Trophoblast cell (in vitro differentiated cells and primary cell): Measurements from ENCODE around the gene CELA2B. TPM values are rescaled to one million over a fixed set of nuclear protein-coding genes. Genes with fewer than 3 reads are reported as not detected.
"Not testable (repeated sequence)": the region's sequence is repeated elsewhere in the genome, so short reads cannot be mapped to it uniquely, and the experiment has no call there.

Source experiments
- DNase-seq, 2 donors: peaks; one replicate each; pipeline ENCODE4 v3.0.0-alpha.2; 2016
- H2AFZ ChIP-seq: 2 replicates; pipeline ENCODE4 v1.6.1; 2013; ENCODE audit warnings: low read length, moderate library complexity, mild to moderate bottlenecking; ENCODE audit not compliant: insufficient read depth, poor library complexity
- H2AK5ac ChIP-seq: 2 replicates; pipeline ENCODE4 v1.6.1; 2013; ENCODE audit warnings: mild to moderate bottlenecking, low read length
- H2BK120ac ChIP-seq: 2 replicates; pipeline ENCODE4 v1.6.1; 2013; ENCODE audit warnings: low read length, mild to moderate bottlenecking, moderate library complexity; ENCODE audit not compliant: insufficient read depth, poor library complexity
- H2BK12ac ChIP-seq: 2 replicates; pipeline ENCODE4 v1.6.1; 2013; ENCODE audit warnings: mild to moderate bottlenecking, low read length, moderate library complexity
- H2BK5ac ChIP-seq: 2 replicates; pipeline ENCODE4 v1.6.1; 2013; ENCODE audit warnings: low read length, low read depth, moderate library complexity, mild to moderate bottlenecking; ENCODE audit not compliant: poor library complexity
- H3K14ac ChIP-seq: 2 replicates; pipeline ENCODE4 v1.6.1; 2013; ENCODE audit warnings: mild to moderate bottlenecking, low read length
- H3K18ac ChIP-seq: 2 replicates; pipeline ENCODE4 v1.6.1; 2013; ENCODE audit warnings: mild to moderate bottlenecking, low read length
- H3K23ac ChIP-seq: 2 replicates; pipeline ENCODE4 v1.6.1; 2013; ENCODE audit warnings: low read length
- H3K27ac ChIP-seq: 2 replicates; pipeline ENCODE4 v1.5.1; 2013; ENCODE audit warnings: low read depth, mild to moderate bottlenecking, inconsistent platforms, low read length, moderate library complexity
- H3K27me3 ChIP-seq: 2 replicates; pipeline ENCODE4 v1.6.1; 2013; ENCODE audit warnings: inconsistent platforms, mild to moderate bottlenecking, low read length, moderate library complexity; ENCODE audit not compliant: insufficient read depth
- H3K36me3 ChIP-seq, 2 experiments: 1 replicate in 1 of 2; 2 replicates in 1 of 2; pipeline ENCODE4 v1.6.1; 2013; ENCODE audit warnings: low read length in 2 of 2, mild to moderate bottlenecking in 2 of 2, moderate library complexity in 1 of 2; ENCODE audit not compliant: insufficient read depth in 2 of 2, control insufficient read depth in 1 of 2
- H3K4ac ChIP-seq: 2 replicates; pipeline ENCODE4 v1.6.1; 2013; ENCODE audit warnings: low read depth, mild to moderate bottlenecking, low read length, moderate library complexity
- H3K4me1 ChIP-seq, 2 experiments: 1 replicate in 1 of 2; 2 replicates in 1 of 2; pipeline ENCODE4 v1.6.1; 2013; ENCODE audit warnings: low read length in 2 of 2, mild to moderate bottlenecking in 2 of 2, moderate library complexity in 1 of 2; ENCODE audit not compliant: insufficient read depth in 2 of 2, control insufficient read depth in 1 of 2
- H3K4me2 ChIP-seq: 2 replicates; pipeline ENCODE4 v1.6.1; 2013; ENCODE audit warnings: inconsistent platforms, mild to moderate bottlenecking, low read length, moderate library complexity
- H3K4me3 ChIP-seq: 2 replicates; pipeline ENCODE4 v1.5.1; 2013; ENCODE audit warnings: mild to moderate bottlenecking, low read depth, low read length, inconsistent platforms
- H3K79me1 ChIP-seq: one replicate; pipeline ENCODE4 v1.6.1; 2013; ENCODE audit warnings: low read length
- H3K79me2 ChIP-seq: 2 replicates; pipeline ENCODE4 v1.6.1; 2013; ENCODE audit warnings: low read length, mild to moderate bottlenecking; ENCODE audit not compliant: control insufficient read depth, insufficient read depth, poor library complexity
- H3K9ac ChIP-seq: 2 replicates; pipeline ENCODE4 v1.6.1; 2013; ENCODE audit warnings: mild to moderate bottlenecking, low read length
- H3K9me3 ChIP-seq: 2 replicates; pipeline ENCODE4 v1.6.1; 2013; ENCODE audit warnings: low read depth, mild to moderate bottlenecking, control low read depth, inconsistent platforms, low read length; ENCODE audit not compliant: insufficient read depth
- H4K12ac ChIP-seq: 2 replicates; pipeline ENCODE4 v1.6.1; 2013; ENCODE audit warnings: low read depth, mild to moderate bottlenecking, low read length, moderate library complexity
- H4K8ac ChIP-seq: 2 replicates; pipeline ENCODE4 v1.6.1; 2013; ENCODE audit warnings: low read depth, mild to moderate bottlenecking, low read length, moderate library complexity
- H4K91ac ChIP-seq: one replicate; pipeline ENCODE4 v1.6.1; 2013; ENCODE audit warnings: low read depth, mild to moderate bottlenecking, low read length, moderate library complexity
- WGBS: extraction: QIAGEN DNeasy Blood & Tissue Kit; methylation state at CpG from one replicate; pipeline ENCODE4 v1.1.7; 2013; ENCODE audit warnings: missing lambda C conversion rate; ENCODE audit not compliant: insufficient read length, insufficient coverage; ENCODE audit errors: extremely low coverage; 5-methylcytosine and 5-hydroxymethylcytosine counted together
- polyA plus RNA-seq: library from polyadenylated mRNA; stranded (reverse); fragments of 200-250 nt; gene quantifications from 2 replicates; pipeline ENCODE4 v1.2.3, GENCODE V29; 2013

Gene CELA2B
- polyA plus RNA-seq = not detected in 2 replicates

DNA sequence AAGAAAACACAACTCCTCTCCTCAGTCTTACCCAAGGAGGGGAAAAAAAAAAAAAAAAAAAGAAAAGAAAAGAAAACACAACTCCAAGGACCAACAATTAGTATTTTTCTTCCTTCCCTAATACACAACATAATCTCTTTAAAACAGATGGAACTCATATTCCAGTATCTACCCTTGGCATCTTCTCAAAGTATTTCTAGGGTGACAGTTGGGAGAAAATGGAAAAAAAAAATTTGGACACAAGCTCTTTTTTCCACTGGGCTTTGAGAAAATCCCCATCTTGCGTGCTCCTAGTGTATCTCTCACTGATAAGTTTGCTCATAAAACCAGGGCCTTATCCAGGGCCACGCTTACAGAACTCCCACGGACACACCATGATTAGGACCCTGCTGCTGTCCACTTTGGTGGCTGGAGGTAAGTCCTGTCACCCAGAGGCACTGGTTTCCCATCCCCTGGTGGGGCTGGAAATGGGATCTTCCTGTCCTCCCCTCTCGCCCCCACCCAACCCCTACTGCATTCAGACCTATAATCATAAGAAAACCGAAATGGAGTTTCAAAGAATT lies at the start of gene CELA2B:
Gene CELA2B (plus strand): TSS at position 353 of the 563 bp plus-strand sequence. CDS start 22 bp downstream, at position 375.
- Histone ChIP-seq H4K12ac (no peak within 1 kb of the TSS), H3K23ac (no peak within 1 kb of the TSS), H3K79me2 (no peaks in the 10 kb centered on the region), H4K91ac (no peak within 1 kb of the TSS), H3K4me3 (no peak within 1 kb of the TSS), H3K9me3 (peaks cover 3% of the 10 kb centered on the region), H3K9ac (no peak within 1 kb of the TSS), H3K4me2 (no peak within 1 kb of the TSS), H2BK5ac (no peak within 1 kb of the TSS), H3K18ac (no peak within 1 kb of the TSS), H4K8ac (no peak within 1 kb of the TSS), H3K4ac (no peak within 1 kb of the TSS), H2AFZ (no peak within 1 kb of the TSS), H3K79me1 (no peaks in the 10 kb centered on the region), H3K4me1 (no peaks in the 10 kb centered on the region), H3K27me3 (no peaks in the 10 kb centered on the region), H2BK120ac (no peak within 1 kb of the TSS), H3K36me3 (no peaks in the 10 kb centered on the region), H3K27ac (no peak within 1 kb of the TSS), H2AK5ac (no peak within 1 kb of the TSS), H3K14ac (no peak within 1 kb of the TSS), H2BK12ac (no peak within 1 kb of the TSS)
- no CpG with 5 or more reads among the region's 5 CpGs for WGBS
- no peak for DNase-seq

DNA sequence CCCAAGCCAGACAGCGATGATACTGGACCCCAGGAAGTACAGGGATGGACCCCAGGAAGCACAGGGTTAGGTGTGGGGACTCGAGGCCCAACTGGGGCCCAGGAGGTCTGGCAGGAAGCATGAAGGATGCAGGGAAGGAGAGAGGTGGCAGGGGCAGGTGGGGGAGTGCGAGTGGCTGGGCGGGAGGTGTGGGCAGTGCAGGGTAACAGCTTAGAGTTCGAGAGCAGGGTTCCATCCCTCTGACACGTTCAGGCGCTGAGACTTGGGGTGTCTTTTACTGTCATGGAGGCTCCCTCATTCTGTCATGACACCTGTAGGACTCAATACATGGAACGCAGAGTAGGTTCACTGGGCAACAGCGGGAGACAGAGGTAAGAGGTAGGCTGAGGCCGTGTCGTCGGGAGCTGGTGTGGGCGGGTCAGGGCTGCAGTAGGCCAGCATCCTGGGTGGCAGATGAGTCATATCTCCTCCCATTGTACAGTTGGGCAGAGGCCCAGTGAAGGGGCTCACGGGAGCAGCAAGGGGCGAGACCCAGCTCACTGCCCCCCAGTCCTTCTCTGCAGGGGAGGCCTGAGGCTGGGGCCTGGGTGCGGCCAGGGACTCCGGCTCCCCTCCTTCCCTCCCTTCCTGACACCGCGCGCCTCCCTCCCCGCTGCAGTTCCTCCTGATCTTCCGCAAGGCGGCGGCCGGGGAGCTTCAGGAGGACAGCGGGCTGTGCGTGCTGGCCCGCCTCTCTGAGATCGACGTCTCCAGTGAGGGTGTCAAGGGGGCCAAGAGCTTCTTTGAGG lies 49.2 kb upstream of the CELA2B start:
- no peak overlapping the region for H3K18ac ChIP-seq
- no peaks in the 10 kb centered on the region for H3K27me3 ChIP-seq
- H2AFZ ChIP-seq = no peak overlapping the region
- DNase-seq = peak; percentile 25 to 28
- no CpG with 5 or more reads among the region's 30 CpGs for whole genome bisulfite sequencing
- no peak overlapping the region for H4K12ac ChIP-seq
- peaks cover 7 to 14% of the 10 kb centered on the region in 2 experiments for H3K36me3 ChIP-seq
- H3K4ac ChIP-seq = no peak overlapping the region
- H2BK120ac ChIP-seq = no peak overlapping the region
- H2BK5ac ChIP-seq = no peak overlapping the region
- H3K79me2 ChIP-seq = no peaks in the 10 kb centered on the region
- H2AK5ac ChIP-seq = no peak overlapping the region
- H3K79me1 ChIP-seq = no peaks in the 10 kb centered on the region
- peaks cover 0 to 3% of the 10 kb centered on the region in 2 experiments for H3K4me1 ChIP-seq
- no peak overlapping the region for H2BK12ac ChIP-seq
- H3K9ac ChIP-seq = no peak overlapping the region
- no peak overlapping the region for H3K4me2 ChIP-seq
- no peak overlapping the region for H3K4me3 ChIP-seq
- H3K27ac ChIP-seq = no peak overlapping the region
- H3K23ac ChIP-seq = no peak overlapping the region
- H3K14ac ChIP-seq = no peak overlapping the region
- H4K8ac ChIP-seq = no peak overlapping the region
- H4K91ac ChIP-seq = no peak overlapping the region
- H3K9me3 ChIP-seq = peaks cover 2% of the 10 kb centered on the region

DNA sequence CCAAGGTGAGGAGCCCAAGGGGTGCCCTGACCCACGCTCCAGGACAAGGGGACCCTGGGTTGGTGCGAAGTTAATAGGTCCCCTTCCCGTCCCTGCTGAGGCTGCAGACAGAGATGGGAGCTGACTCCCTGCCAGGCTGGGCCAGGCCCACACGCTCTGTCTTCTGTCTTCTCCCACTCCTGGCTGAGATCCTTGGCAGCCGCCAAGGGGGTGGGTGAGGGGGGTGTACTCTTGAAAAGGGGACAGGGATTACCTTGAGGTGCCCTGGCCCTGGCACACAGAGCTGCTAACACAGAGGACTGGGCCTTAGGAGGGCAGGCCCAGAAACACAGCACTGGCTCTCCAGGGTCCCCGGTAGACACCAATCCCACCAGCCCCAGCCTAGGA lies 48.6 kb upstream of the CELA2B start:
- Histone ChIP-seq H3K36me3 (peaks cover 7 to 14% of the 10 kb centered on the region in 2 experiments), H3K9ac (no peak overlapping the region), H3K4me1 (peaks cover 0 to 3% of the 10 kb centered on the region in 2 experiments), H4K8ac (no peak overlapping the region), H3K4me2 (no peak overlapping the region), H3K14ac (no peak overlapping the region), H3K18ac (no peak overlapping the region), H2BK12ac (no peak overlapping the region), H3K4ac (no peak overlapping the region), H3K79me1 (no peaks in the 10 kb centered on the region), H3K4me3 (no peak overlapping the region), H2BK5ac (no peak overlapping the region), H3K79me2 (no peaks in the 10 kb centered on the region), H4K91ac (no peak overlapping the region), H2BK120ac (no peak overlapping the region), H3K9me3 (no peaks in the 10 kb centered on the region), H2AFZ (no peak overlapping the region), H4K12ac (no peak overlapping the region), H2AK5ac (no peak overlapping the region), H3K27me3 (no peaks in the 10 kb centered on the region), H3K27ac (no peak overlapping the region), H3K23ac (no peak overlapping the region)
- DNase-seq = no peak
- WGBS = no CpG with 5 or more reads among the region's 6 CpGs

DNA sequence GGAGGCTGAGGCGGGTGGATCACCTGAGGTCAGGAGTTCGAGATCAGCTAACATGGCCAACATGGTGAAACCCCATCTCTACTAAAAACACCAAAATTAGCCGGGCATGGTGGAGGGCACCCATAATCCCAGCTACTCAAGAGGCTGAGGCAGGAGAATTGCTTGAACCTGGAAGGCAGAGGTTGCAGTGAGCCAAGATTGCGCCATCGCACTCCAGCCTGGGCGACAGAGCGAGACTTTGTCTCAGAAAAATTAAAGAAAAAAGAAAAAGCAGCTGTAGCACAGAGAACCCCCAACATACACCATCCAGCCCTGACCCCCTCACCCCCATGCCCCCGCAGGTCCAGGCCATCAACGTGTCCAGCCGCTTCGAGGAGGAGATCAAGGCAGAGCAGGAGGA lies 47.7 kb upstream of the CELA2B start:
- H3K4me1 ChIP-seq, H2BK5ac ChIP-seq, DNase-seq, H3K79me2 ChIP-seq, H4K12ac ChIP-seq, H3K23ac ChIP-seq, H3K79me1 ChIP-seq, H3K4me2 ChIP-seq, H2BK120ac ChIP-seq, H3K18ac ChIP-seq, H3K27me3 ChIP-seq, H3K14ac ChIP-seq, H3K9ac ChIP-seq, H3K9me3 ChIP-seq, H2BK12ac ChIP-seq, H2AFZ ChIP-seq, H4K8ac ChIP-seq, H3K4me3 ChIP-seq, H3K27ac ChIP-seq, H4K91ac ChIP-seq, H2AK5ac ChIP-seq, H3K4ac ChIP-seq: not testable (repeated sequence)
- H3K36me3 ChIP-seq = peaks cover 7 to 14% of the 10 kb centered on the region in 2 experiments
- WGBS = no CpG with 5 or more reads among the region's 11 CpGs
